ENCODE data around the gene MAPK8IP1.

GRCh38 chr11:45913514-45913913 lies 28.1 kb downstream of the MAPK8IP1 start:
- no peak for TF ChIP-seq CTCF (IDR thresholded peaks at IDR 0.05)
- TF ChIP-seq EZH2 (IDR thresholded peaks at IDR 0.05; ENCODE audit: borderline replicate concordance, insufficient read depth, low read depth, low read length, poor library complexity, severe bottlenecking), result no peak

All from B cell (primary cell).